Measurements from ENCODE around the gene PDCD1LG2.

The PDCD1LG2 gene

GRCh38 chr9:5592904-5593303 is 82.6 kb downstream of the PDCD1LG2 start:
- no peak for TF ChIP-seq Cebpa-rat (IDR thresholded peaks at IDR 0.05)
- Histone ChIP-seq H3K27ac (no peak overlapping the region), H3K4me2 (no peak overlapping the region), H3K27me3 (no peaks in the 10 kb centered on the region), H3K36me3 (0 out of 2 replicates have a peak, but pooled peaks cover 6% of the 10 kb centered on the region), H3K9me3 (no peaks in the 10 kb centered on the region), H4K20me1 (peaks cover 8% of the 10 kb centered on the region; the same call in 1 of the 2 replicates), H3K9ac (no peak overlapping the region), H3K4me1 (peaks cover 48% of the 10 kb centered on the region), H3K4me3 (no peak overlapping the region)

GRCh38 chr9:5593904-5594303 is 83.6 kb downstream of the PDCD1LG2 start:
- H3K4me2 ChIP-seq, result peak overlapping the region; percentile 1; the same call in 1 of the 2 replicates
- H4K20me1 ChIP-seq, result peaks cover 8% of the 10 kb centered on the region; the same call in 1 of the 2 replicates
- H3K9me3 ChIP-seq, result no peaks in the 10 kb centered on the region
- H3K27ac ChIP-seq, result no peak overlapping the region
- no peak overlapping the region for H3K9ac ChIP-seq
- H3K4me1 ChIP-seq, result peaks cover 48% of the 10 kb centered on the region
- no peak overlapping the region for H3K4me3 ChIP-seq
- no peak for TF ChIP-seq Cebpa-rat (IDR thresholded peaks at IDR 0.05)
- H3K36me3 ChIP-seq, result peaks cover 7% of the 10 kb centered on the region
- no peaks in the 10 kb centered on the region for H3K27me3 ChIP-seq

GRCh38 chr9:5596173-5596572 is 85.8 kb downstream of the PDCD1LG2 start:
- Histone ChIP-seq H3K27me3 (no peaks in the 10 kb centered on the region), H3K4me1 (peaks cover 43% of the 10 kb centered on the region), H3K36me3 (peaks cover 20% of the 10 kb centered on the region), H3K4me3 (no peak overlapping the region), H4K20me1 (peaks cover 8% of the 10 kb centered on the region; the same call in 1 of the 2 replicates), H3K9me3 (no peaks in the 10 kb centered on the region), H3K9ac (no peak overlapping the region), H3K27ac (peak overlapping the region; percentile 42; the same call in 1 of the 2 replicates), H3K4me2 (peak overlapping the region; percentile 64)
- no peak for TF ChIP-seq Cebpa-rat (IDR thresholded peaks at IDR 0.05)

GRCh38 chr9:5608298-5609225 is 98.2 kb downstream of the PDCD1LG2 start:
- H3K27ac ChIP-seq, result 0 out of 2 replicates have a peak overlapping the region, but pooled peaks have one; percentile 20
- peak overlapping the region; percentile 34; the same call in 1 of the 2 replicates for H3K9ac ChIP-seq
- H3K36me3 ChIP-seq, result peaks cover 8% of the 10 kb centered on the region
- H3K4me3 ChIP-seq, result no peak overlapping the region
- TF ChIP-seq Cebpa-rat (IDR thresholded peaks at IDR 0.05), result no peak
- H3K4me2 ChIP-seq, result peak overlapping the region; percentile 31
- peaks cover 6% of the 10 kb centered on the region; the same call in 1 of the 2 replicates for H4K20me1 ChIP-seq
- H3K9me3 ChIP-seq, result peaks cover 9% of the 10 kb centered on the region
- H3K27me3 ChIP-seq, result no peaks in the 10 kb centered on the region
- H3K4me1 ChIP-seq, result 0 out of 2 replicates have a peak, but pooled peaks cover 8% of the 10 kb centered on the region

- Histone ChIP-seq H3K27ac (no peak overlapping the region), H3K4me3 (no peak overlapping the region), H4K20me1 (peaks cover 11% of the 10 kb centered on the region; the same call in 1 of the 2 replicates), H3K4me2 (peak overlapping the region; percentile 31), H3K4me1 (0 out of 2 replicates have a peak, but pooled peaks cover 8% of the 10 kb centered on the region), H3K27me3 (no peaks in the 10 kb centered on the region), H3K9ac (no peak overlapping the region), H3K36me3 (peaks cover 9% of the 10 kb centered on the region), H3K9me3 (peaks cover 9% of the 10 kb centered on the region)
- no peak for TF ChIP-seq Cebpa-rat (IDR thresholded peaks at IDR 0.05)
Observed at GRCh38 chr9:5609226-5609596, 98.9 kb downstream of the PDCD1LG2 start.

GRCh38 chr9:5610491-5610890 is 100.2 kb downstream of the PDCD1LG2 start:
- Histone ChIP-seq H4K20me1 (peaks cover 15% of the 10 kb centered on the region; the same call in 1 of the 2 replicates), H3K4me2 (no peak overlapping the region), H3K27me3 (no peaks in the 10 kb centered on the region), H3K27ac (no peak overlapping the region), H3K9ac (no peak overlapping the region), H3K36me3 (peaks cover 17% of the 10 kb centered on the region), H3K4me3 (no peak overlapping the region), H3K9me3 (peaks cover 9% of the 10 kb centered on the region), H3K4me1 (0 out of 2 replicates have a peak, but pooled peaks cover 8% of the 10 kb centered on the region)
- TF ChIP-seq Cebpa-rat (IDR thresholded peaks at IDR 0.05), result no peak

GRCh38 chr9:5611321-5612184 is 101.2 kb downstream of the PDCD1LG2 start:
- peaks cover 11% of the 10 kb centered on the region for H3K36me3 ChIP-seq
- no peak for TF ChIP-seq Cebpa-rat (IDR thresholded peaks at IDR 0.05)
- peaks cover 19% of the 10 kb centered on the region; the same call in 1 of the 2 replicates for H4K20me1 ChIP-seq
- peaks cover 2% of the 10 kb centered on the region for H3K9me3 ChIP-seq
- H3K4me2 ChIP-seq, result no peak overlapping the region
- H3K27me3 ChIP-seq, result no peaks in the 10 kb centered on the region
- H3K9ac ChIP-seq, result no peak overlapping the region
- no peak overlapping the region for H3K27ac ChIP-seq
- H3K4me1 ChIP-seq, result 0 out of 2 replicates have a peak, but pooled peaks cover 8% of the 10 kb centered on the region
- H3K4me3 ChIP-seq, result no peak overlapping the region

- Histone ChIP-seq H4K20me1 (peaks cover 24% of the 10 kb centered on the region; the same call in 1 of the 2 replicates), H3K27ac (no peak overlapping the region), H3K4me3 (no peak overlapping the region), H3K4me2 (no peak overlapping the region), H3K36me3 (0 out of 2 replicates have a peak, but pooled peaks cover 9% of the 10 kb centered on the region), H3K4me1 (0 out of 2 replicates have a peak, but pooled peaks cover 8% of the 10 kb centered on the region), H3K9me3 (no peaks in the 10 kb centered on the region), H3K27me3 (no peaks in the 10 kb centered on the region), H3K9ac (no peak overlapping the region)
- no peak for TF ChIP-seq Cebpa-rat (IDR thresholded peaks at IDR 0.05)
Observed at GRCh38 chr9:5612185-5612530, 101.8 kb downstream of the PDCD1LG2 start.

- no peak overlapping the region for H3K4me3 ChIP-seq
- TF ChIP-seq Cebpa-rat (IDR thresholded peaks at IDR 0.05), result no peak
Observed at GRCh38 chr9:5614192-5614591, 103.9 kb downstream of the PDCD1LG2 start.

More at GRCh38 chr9:5614192-5614591, 103.9 kb downstream of the PDCD1LG2 start:
- Histone ChIP-seq H3K4me1 (peaks cover 16% of the 10 kb centered on the region), H3K36me3 (0 out of 2 replicates have a peak, but pooled peaks cover 9% of the 10 kb centered on the region), H4K20me1 (peaks cover 40% of the 10 kb centered on the region), H3K9ac (no peak overlapping the region), H3K9me3 (no peaks in the 10 kb centered on the region), H3K27ac (no peak overlapping the region), H3K4me2 (no peak overlapping the region), H3K27me3 (no peaks in the 10 kb centered on the region)
